Measurements from ENCODE around the gene VAV2. TPM values are rescaled to one million over a fixed set of nuclear protein-coding genes. Genes with fewer than 3 reads are reported as not detected.

Gene VAV2
- polyA plus RNA-seq, 1 of the 3 experiments (the other 2 are of a cell fraction): 14.9 TPM

DNA sequence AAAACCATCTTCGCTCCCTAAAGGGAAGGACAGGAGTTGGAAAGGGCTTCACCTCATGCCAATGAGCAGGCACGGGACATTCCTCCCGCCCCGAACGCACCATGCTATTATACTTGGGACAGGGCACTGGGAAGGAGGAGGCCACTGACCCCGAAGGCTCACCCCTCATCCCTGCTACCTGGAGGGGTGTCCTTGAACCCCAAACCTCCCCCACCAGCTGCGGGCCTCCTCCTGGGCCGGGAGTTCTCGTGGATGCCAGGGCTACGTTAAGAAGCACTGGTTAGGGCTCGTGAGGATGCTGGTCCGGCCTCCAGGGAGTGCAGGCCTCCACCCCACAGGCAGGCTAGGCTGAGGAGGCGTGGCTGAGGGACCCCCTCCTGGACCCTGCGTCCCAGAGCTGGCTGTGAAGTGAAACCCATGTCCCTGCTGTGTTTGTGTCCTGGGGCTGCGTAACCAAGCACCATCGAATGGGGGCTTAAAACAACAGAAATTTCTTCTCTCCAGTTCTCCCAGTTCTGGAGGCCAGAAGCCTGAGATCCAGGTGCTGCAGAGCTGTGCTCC is 142.9 kb downstream of the VAV2 start:
- peaks cover 37% of the 10 kb centered on the region; the same call in 1 of the 2 replicates for H4K20me1 ChIP-seq (ENCODE audit: insufficient read depth)
- H3K36me3 ChIP-seq (replicated peaks in 1 of 2; ENCODE audit: control insufficient read depth in 1 of 2, insufficient read depth in 2 of 2, low read length in 1 of 2): no peaks in the 10 kb centered on the region
- no peak overlapping the region for H2AFZ ChIP-seq (ENCODE audit: low read depth)
- H3K9me3 ChIP-seq: no peaks in the 10 kb centered on the region
- TF ChIP-seq, protein P1, sequence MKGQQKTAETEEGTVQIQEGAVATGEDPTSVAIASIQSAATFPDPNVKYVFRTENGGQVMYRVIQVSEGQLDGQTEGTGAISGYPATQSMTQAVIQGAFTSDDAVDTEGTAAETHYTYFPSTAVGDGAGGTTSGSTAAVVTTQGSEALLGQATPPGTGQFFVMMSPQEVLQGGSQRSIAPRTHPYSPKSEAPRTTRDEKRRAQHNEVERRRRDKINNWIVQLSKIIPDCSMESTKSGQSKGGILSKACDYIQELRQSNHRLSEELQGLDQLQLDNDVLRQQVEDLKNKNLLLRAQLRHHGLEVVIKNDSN (IDR thresholded peaks at IDR 0.05; ENCODE audit: borderline replicate concordance, low read depth): no peak
- TF ChIP-seq, protein P2, sequence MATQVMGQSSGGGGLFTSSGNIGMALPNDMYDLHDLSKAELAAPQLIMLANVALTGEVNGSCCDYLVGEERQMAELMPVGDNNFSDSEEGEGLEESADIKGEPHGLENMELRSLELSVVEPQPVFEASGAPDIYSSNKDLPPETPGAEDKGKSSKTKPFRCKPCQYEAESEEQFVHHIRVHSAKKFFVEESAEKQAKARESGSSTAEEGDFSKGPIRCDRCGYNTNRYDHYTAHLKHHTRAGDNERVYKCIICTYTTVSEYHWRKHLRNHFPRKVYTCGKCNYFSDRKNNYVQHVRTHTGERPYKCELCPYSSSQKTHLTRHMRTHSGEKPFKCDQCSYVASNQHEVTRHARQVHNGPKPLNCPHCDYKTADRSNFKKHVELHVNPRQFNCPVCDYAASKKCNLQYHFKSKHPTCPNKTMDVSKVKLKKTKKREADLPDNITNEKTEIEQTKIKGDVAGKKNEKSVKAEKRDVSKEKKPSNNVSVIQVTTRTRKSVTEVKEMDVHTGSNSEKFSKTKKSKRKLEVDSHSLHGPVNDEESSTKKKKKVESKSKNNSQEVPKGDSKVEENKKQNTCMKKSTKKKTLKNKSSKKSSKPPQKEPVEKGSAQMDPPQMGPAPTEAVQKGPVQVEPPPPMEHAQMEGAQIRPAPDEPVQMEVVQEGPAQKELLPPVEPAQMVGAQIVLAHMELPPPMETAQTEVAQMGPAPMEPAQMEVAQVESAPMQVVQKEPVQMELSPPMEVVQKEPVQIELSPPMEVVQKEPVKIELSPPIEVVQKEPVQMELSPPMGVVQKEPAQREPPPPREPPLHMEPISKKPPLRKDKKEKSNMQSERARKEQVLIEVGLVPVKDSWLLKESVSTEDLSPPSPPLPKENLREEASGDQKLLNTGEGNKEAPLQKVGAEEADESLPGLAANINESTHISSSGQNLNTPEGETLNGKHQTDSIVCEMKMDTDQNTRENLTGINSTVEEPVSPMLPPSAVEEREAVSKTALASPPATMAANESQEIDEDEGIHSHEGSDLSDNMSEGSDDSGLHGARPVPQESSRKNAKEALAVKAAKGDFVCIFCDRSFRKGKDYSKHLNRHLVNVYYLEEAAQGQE (IDR thresholded peaks at IDR 0.05; ENCODE audit: low read depth, low read length): no peak
- TF ChIP-seq, protein P3, sequence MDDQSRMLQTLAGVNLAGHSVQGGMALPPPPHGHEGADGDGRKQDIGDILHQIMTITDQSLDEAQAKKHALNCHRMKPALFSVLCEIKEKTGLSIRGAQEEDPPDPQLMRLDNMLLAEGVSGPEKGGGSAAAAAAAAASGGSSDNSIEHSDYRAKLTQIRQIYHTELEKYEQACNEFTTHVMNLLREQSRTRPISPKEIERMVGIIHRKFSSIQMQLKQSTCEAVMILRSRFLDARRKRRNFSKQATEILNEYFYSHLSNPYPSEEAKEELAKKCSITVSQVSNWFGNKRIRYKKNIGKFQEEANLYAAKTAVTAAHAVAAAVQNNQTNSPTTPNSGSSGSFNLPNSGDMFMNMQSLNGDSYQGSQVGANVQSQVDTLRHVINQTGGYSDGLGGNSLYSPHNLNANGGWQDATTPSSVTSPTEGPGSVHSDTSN (IDR thresholded peaks at IDR 0.05): no peak
- TF ChIP-seq GATA2 (CRISPR knock-in tag; IDR thresholded peaks at IDR 0.05): no peak
- no peak for TF ChIP-seq FOXM1 (IDR thresholded peaks at IDR 0.05; ENCODE audit: low read depth)
- TF ChIP-seq FOXJ3 (CRISPR knock-in tag; IDR thresholded peaks at IDR 0.05): no peak
- TF ChIP-seq, protein P4, sequence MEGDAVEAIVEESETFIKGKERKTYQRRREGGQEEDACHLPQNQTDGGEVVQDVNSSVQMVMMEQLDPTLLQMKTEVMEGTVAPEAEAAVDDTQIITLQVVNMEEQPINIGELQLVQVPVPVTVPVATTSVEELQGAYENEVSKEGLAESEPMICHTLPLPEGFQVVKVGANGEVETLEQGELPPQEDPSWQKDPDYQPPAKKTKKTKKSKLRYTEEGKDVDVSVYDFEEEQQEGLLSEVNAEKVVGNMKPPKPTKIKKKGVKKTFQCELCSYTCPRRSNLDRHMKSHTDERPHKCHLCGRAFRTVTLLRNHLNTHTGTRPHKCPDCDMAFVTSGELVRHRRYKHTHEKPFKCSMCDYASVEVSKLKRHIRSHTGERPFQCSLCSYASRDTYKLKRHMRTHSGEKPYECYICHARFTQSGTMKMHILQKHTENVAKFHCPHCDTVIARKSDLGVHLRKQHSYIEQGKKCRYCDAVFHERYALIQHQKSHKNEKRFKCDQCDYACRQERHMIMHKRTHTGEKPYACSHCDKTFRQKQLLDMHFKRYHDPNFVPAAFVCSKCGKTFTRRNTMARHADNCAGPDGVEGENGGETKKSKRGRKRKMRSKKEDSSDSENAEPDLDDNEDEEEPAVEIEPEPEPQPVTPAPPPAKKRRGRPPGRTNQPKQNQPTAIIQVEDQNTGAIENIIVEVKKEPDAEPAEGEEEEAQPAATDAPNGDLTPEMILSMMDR (IDR thresholded peaks at IDR 0.05): no peak
- TF ChIP-seq MXI1 (IDR thresholded peaks at IDR 0.05; ENCODE audit: low read depth, low read length): no peak
- no peak for TF ChIP-seq NRF1 (IDR thresholded peaks at IDR 0.05; ENCODE audit: low read depth, low read length)
- TF ChIP-seq JUND (IDR thresholded peaks at IDR 0.05): no peak
- TF ChIP-seq RCOR1 (IDR thresholded peaks at IDR 0.05; ENCODE audit: low read length): no peak
- TF ChIP-seq CHD2 (IDR thresholded peaks at IDR 0.05; ENCODE audit: low read length, partially characterized antibody): no peak
- TF ChIP-seq YY1 (IDR thresholded peaks at IDR 0.05; ENCODE audit: low read depth): no peak
- TF ChIP-seq TCF12 (IDR thresholded peaks at IDR 0.05): no peak
- no peak for TF ChIP-seq EP300 (IDR thresholded peaks at IDR 0.05; ENCODE audit: borderline replicate concordance in 1 of 2, low read depth in 1 of 2, low read length in 1 of 2)
- TF ChIP-seq, protein P5, sequence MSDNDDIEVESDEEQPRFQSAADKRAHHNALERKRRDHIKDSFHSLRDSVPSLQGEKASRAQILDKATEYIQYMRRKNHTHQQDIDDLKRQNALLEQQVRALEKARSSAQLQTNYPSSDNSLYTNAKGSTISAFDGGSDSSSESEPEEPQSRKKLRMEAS (IDR thresholded peaks at IDR 0.05; ENCODE audit: low read depth): no peak
- no peak for TF ChIP-seq RAD21 (IDR thresholded peaks at IDR 0.05; ENCODE audit: low read length)
- TF ChIP-seq, protein P6, sequence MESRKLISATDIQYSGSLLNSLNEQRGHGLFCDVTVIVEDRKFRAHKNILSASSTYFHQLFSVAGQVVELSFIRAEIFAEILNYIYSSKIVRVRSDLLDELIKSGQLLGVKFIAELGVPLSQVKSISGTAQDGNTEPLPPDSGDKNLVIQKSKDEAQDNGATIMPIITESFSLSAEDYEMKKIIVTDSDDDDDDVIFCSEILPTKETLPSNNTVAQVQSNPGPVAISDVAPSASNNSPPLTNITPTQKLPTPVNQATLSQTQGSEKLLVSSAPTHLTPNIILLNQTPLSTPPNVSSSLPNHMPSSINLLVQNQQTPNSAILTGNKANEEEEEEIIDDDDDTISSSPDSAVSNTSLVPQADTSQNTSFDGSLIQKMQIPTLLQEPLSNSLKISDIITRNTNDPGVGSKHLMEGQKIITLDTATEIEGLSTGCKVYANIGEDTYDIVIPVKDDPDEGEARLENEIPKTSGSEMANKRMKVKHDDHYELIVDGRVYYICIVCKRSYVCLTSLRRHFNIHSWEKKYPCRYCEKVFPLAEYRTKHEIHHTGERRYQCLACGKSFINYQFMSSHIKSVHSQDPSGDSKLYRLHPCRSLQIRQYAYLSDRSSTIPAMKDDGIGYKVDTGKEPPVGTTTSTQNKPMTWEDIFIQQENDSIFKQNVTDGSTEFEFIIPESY (IDR thresholded peaks at IDR 0.05; ENCODE audit: borderline replicate concordance, low read depth): no peak
- TF ChIP-seq GABPA (IDR thresholded peaks at IDR 0.05; ENCODE audit: low read depth): no peak
- no peak overlapping the region for H3K27ac ChIP-seq (ENCODE audit: low read depth in 2 of 2, low read length in 1 of 2)
- no peak overlapping the region for H3K4me3 ChIP-seq (ENCODE audit: low read depth in 2 of 2, low read length in 1 of 2)
- peaks cover 0 to 44% of the 10 kb centered on the region in 2 experiments; a peak in 1 of 4 replicates for H3K4me1 ChIP-seq (ENCODE audit: control insufficient read depth in 1 of 2, insufficient read depth in 2 of 2, low read depth in 1 of 2, low read length in 1 of 2)
- peaks cover 65% of the 10 kb centered on the region; the same call in 1 of the 2 replicates for H3K79me2 ChIP-seq (ENCODE audit: insufficient read depth)
- no peaks in the 10 kb centered on the region for H3F3A ChIP-seq (replicated peaks; ENCODE audit: insufficient read depth)
- H3K4me2 ChIP-seq: no peak overlapping the region
- ChIA-PET POLR2A (no interaction called here), CTCF (interaction anchor here (0.9 to 1.5 kb wide), 4 partner anchors 19 to 144 kb away, joined by 3 to 6 read pairs (median 4); no protein-coding TSS in a partner anchor)
- H3K9me2 ChIP-seq: no peaks in the 10 kb centered on the region
- WGBS (ENCODE audit: low lambda C conversion rate): 95% methylated on average over 7 of the region's 16 CpGs
- H3K9ac ChIP-seq: no peak overlapping the region
- no peaks in the 10 kb centered on the region for H3K27me3 ChIP-seq (ENCODE audit: insufficient read depth)
- DNase-seq: no peak

Measured in SK-N-SH (cell line).